Right renal cortex interstitium (tissue), 3 donors: ENCODE data around the gene ASB2. TPM values are rescaled to one million over a fixed set of nuclear protein-coding genes. Genes with fewer than 3 reads are reported as not detected.

ENCODE experiments used
- DNase-seq, 3 donors: peaks; one replicate each; pipeline ENCODE4 v3.0.0-alpha.2; 2013; ENCODE audit warnings: low read depth in 3 of 3, low spot score in 2 of 3
- polyA plus RNA-seq, 3 donors: library from polyadenylated mRNA; unstranded; fragments of 120-200 nt; gene quantifications; one replicate each; pipeline ENCODE4 v1.2.1, GENCODE V29; 2013; ENCODE audit not compliant: insufficient read length in 3 of 3

The ASB2 gene
- under 1 TPM; 0.24 to 0.42 (median 0.24) TPM for polyA plus RNA-seq

GRCh38 chr14:93976477-93977057 is at the start of gene ASB2:
TSS of gene ASB2 (minus strand) at chr14:93976570. CDS start at chr14:93964539, 12,031 bp downstream.
- no peak for DNase-seq

DNA sequence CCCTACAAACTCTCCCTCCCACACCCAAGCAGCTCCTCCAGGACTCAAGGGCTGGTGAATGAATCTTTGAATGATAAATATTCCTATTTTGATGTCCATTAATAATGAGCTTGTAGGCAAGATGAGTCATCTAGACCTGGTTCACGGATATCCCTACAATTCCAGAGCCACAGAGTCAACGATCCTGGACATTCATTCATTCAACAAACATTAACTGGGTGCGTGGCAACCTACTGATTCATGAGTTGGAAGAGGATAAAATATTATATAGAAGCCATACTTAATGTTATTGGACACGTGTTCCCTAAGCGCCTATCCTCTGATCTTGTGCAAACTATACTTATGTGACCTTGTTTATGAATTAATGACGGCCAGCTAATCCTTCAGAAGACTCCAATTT is 49.4 kb upstream of the ASB2 start:
- no peak for DNase-seq

DNA sequence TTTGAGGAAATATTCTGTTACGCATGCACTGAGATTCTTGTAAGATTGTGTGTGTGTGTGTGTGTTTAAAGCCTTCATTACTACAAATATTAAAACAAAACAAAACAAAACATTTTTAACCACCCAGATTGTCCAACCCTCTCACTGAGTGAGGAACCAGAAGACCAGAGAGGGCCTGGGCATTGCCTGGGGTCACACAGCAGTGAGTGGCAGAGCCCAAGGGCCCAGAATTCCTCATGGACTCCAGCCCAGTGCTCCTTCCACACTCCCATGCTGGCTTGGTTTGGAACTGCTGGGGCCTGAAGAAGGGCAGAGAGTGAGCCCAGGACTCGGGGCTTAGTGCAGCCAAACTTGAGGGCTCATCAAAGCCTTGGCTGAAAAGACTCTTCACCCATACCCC is 48.2 kb upstream of the ASB2 start:
- DNase-seq = no peak

GRCh38 chr14:94022532-94023411 is 46.4 kb upstream of the ASB2 start:
- no peak for DNase-seq

DNA sequence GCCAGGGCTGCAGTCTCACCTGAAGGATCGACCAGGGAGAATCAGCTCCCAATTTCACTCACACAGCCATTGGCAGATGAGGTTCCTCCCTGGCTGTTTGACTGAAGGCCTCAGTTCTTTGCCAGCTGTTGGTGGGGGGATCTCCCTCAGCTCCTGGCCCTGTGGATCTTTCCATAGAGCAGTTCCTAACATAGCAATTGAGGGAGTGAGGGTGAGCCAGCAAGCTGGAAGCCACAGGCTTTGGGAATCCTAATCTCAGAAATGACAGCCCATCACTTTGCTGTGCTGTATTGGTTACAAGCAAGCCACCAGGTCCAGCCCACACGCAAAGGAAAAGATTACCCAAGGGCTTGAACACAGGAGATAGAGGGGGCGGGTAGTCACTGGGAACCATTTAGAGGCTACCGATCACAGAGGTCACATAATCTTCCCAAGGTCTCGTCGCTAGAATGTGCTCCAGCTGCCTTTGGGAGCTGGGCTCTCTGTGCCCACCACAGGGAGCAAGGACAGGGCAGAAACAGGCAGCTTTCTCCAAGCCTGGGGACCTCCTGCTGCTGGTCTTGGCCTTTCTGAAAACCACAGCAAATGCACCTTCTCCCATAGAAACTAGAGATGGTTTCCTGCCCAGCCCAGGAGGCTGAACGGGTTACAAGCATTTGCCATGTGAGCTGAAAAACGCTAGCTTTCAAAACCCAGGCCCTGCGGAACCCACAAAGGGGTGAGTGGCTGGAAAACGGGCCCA is 45.2 kb upstream of the ASB2 start:
- no peak for DNase-seq

GRCh38 chr14:94021001-94021400 is 44.6 kb upstream of the ASB2 start:
- DNase-seq = no peak

DNA sequence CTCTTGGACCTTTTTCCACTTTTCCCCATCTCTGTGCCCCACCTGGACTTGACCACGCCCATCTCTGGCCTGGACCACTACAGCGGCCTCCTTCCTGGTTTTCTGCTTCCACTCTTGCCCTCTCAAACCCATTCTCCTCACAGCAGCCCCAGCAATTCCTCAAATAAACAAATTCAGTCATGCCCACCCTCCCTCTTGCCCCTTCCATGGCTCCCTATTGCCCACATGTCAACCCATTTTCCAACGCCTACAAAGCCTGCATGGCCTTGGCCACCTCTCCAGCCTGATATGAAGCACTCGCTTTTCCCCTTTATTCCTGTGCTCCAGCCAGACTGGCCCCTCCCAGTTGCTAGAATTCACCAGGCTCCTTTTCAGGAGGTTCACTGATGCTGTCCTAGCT is 43.9 kb upstream of the ASB2 start:
- no peak for DNase-seq

- no peak for DNase-seq
These were observed 43.0 kb upstream of the ASB2 start for GRCh38 chr14:94019329-94019728.

GRCh38 chr14:94018308-94018707 is 41.9 kb upstream of the ASB2 start:
- no peak for DNase-seq

DNA sequence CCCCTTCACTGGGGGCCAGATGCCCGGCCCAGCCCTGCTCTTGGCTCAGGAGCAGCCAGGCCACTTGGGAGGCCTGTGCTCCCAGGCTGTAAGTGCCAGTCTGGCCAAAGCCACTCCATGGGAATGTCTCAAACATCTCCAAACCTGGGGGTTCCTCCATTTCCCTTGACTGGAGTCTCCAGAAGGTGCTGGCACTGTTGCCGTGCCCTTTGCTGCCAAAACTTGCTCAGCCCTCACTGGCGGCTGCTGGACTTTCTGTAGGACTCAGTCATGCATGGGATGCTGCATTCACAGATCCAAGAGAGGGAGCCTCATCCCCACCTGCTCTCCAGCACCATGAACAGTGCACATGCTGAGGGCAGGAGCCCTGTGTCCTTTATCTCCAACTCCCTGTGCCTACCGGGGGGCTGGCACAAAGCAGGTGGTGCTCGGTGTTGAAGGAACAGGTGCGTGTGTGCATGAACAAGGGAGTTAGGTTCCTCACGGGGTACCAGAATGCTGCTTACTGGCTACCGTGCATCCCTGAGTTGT is 40.1 kb upstream of the ASB2 start:
- DNase-seq = no peak

DNA sequence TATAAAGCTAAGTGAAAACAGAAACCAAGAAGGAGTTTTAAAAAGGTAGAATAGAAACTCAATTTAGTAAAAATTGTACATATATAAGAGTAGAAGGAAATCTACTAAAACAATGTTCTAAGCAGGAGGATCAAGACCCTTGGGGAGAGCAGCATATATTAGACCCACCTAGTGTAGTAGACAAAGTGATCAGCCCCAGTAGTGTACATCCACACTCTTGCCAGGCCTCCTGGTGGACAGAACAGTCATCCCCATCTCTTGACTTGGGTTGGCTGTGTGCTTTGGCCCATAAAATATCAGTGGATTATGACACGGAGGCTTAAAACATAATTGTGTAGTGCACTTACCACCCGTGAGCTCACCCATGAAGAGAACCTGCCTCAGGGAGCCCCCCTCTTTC is 38.9 kb upstream of the ASB2 start:
- DNase-seq = no peak

- DNase-seq = no peak
These were observed 38.0 kb upstream of the ASB2 start for GRCh38 chr14:94014382-94014781.

DNA sequence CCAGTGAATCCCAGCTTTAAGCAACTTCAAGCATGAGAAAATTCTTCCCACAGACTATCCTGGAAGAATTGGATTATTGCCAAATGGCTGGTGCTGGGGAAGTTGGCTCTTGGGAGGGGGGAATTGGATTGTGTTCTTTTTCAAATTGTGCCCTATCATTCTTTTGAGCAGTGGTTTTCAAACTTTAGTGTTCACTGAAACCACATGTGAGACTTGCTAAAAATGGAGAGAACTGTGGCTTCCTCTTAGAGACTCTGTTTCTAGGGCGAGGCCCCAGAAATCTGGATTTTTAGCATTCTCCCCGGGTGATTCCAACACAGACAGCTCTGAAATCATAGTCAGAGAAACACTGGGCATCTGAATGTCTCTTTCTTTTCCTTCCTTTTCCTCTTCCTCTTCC is 35.4 kb upstream of the ASB2 start:
- no peak for DNase-seq

GRCh38 chr14:94010625-94011024 is 34.3 kb upstream of the ASB2 start:
- DNase-seq = no peak

GRCh38 chr14:94009767-94010166 is 33.4 kb upstream of the ASB2 start:
- no peak for DNase-seq

- DNase-seq = no peak
These were observed 31.9 kb upstream of the ASB2 start for GRCh38 chr14:94008234-94008633.

GRCh38 chr14:94005324-94006073 is 29.1 kb upstream of the ASB2 start:
- DNase-seq = no peak

- DNase-seq = no peak
These were observed 27.6 kb upstream of the ASB2 start for GRCh38 chr14:94004015-94004414.

DNA sequence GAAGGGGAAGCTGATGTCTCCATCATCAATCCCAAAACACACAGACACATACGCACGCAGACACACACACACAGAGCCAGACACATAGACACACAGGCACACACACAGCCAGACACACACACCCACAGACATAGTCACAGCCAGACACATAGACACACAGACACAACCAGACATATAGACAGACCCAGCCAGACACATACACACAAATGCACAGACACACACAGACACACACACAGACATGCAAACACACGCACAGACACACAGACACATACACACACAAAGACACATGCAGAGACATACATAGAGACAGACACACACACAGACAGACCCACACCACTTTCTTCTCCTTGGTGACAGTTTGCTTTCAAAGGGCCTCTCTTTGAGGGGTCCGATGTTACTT is 27.0 kb upstream of the ASB2 start:
- DNase-seq = no peak
